Neuronal stem cell (in vitro differentiated cells): ENCODE results near the gene GALNS.

Experiments used
- DNase-seq: peaks from one replicate; pipeline ENCODE4 v3.0.0-alpha.2; 2013; ENCODE audit warnings: low spot score
- H2AFZ ChIP-seq: one replicate; pipeline ENCODE4 v1.6.1; 2013; ENCODE audit warnings: mild to moderate bottlenecking, low read length, inconsistent platforms
- H2AK5ac ChIP-seq: 2 replicates; pipeline ENCODE4 v1.6.1; 2013; ENCODE audit warnings: low read depth, mild to moderate bottlenecking, inconsistent platforms, low read length, moderate library complexity, mixed read lengths
- H2BK120ac ChIP-seq: 2 replicates; pipeline ENCODE4 v1.6.1; 2013; ENCODE audit warnings: low read depth, mild to moderate bottlenecking, inconsistent platforms, low read length, moderate library complexity, mixed read lengths
- H2BK12ac ChIP-seq: one replicate; pipeline ENCODE4 v1.6.1; 2013; ENCODE audit warnings: low read length, inconsistent platforms
- H2BK15ac ChIP-seq: 2 replicates; pipeline ENCODE4 v1.6.1; 2013; ENCODE audit warnings: mild to moderate bottlenecking, low read length, inconsistent platforms, mixed read lengths
- H2BK5ac ChIP-seq: one replicate; pipeline ENCODE4 v1.6.1; 2013; ENCODE audit warnings: inconsistent platforms, mild to moderate bottlenecking, low read length, moderate library complexity
- H3K14ac ChIP-seq: one replicate; pipeline ENCODE4 v1.6.1; 2013; ENCODE audit warnings: low read length, inconsistent platforms
- H3K18ac ChIP-seq: 2 replicates; pipeline ENCODE4 v1.6.1; 2013; ENCODE audit warnings: low read length, inconsistent platforms
- H3K23ac ChIP-seq: 2 replicates; pipeline ENCODE4 v1.6.1; 2013; ENCODE audit warnings: low read depth, mild to moderate bottlenecking, mixed read lengths, low read length, inconsistent platforms; ENCODE audit not compliant: poor library complexity
- H3K27ac ChIP-seq: replicated peaks from 3 replicates; pipeline ENCODE4 v1.5.1; 2013; ENCODE audit warnings: low read length, inconsistent platforms
- H3K27me3 ChIP-seq, 3 experiments: 2 replicates each; pipeline ENCODE4 v1.6.1; 2013; ENCODE audit warnings: low read length in 3 of 3, mild to moderate bottlenecking in 2 of 3, inconsistent platforms in 1 of 3, low read depth in 1 of 3, mixed read lengths in 1 of 3, moderate library complexity in 1 of 3; ENCODE audit not compliant: control insufficient read depth in 3 of 3, insufficient read depth in 3 of 3
- H3K36me3 ChIP-seq, 2 donors: replicated peaks in 1 of 2; 2 replicates each; pipeline ENCODE4 v1.6.1; 2013; ENCODE audit warnings: low read length in 2 of 2; ENCODE audit not compliant: control insufficient read depth in 2 of 2, insufficient read depth in 2 of 2
- H3K4ac ChIP-seq: 2 replicates; pipeline ENCODE4 v1.6.1; 2013; ENCODE audit warnings: inconsistent platforms, mild to moderate bottlenecking, low read length, moderate library complexity
- H3K4me1 ChIP-seq, 2 donors: 1 replicate in 1 of 2; 2 replicates in 1 of 2; pipeline ENCODE4 v1.6.1; 2013; ENCODE audit warnings: low read length in 2 of 2, low read depth in 1 of 2; ENCODE audit not compliant: control insufficient read depth in 2 of 2, insufficient read depth in 1 of 2
- H3K4me2 ChIP-seq: one replicate; pipeline ENCODE4 v1.6.1; 2013; ENCODE audit warnings: mild to moderate bottlenecking, low read length, inconsistent platforms; ENCODE audit not compliant: insufficient read depth, poor library complexity, severe bottlenecking
- H3K4me3 ChIP-seq, 2 donors: 2 replicates each; pipeline ENCODE4 v1.5.1; 2013; ENCODE audit warnings: low read length in 2 of 2, mild to moderate bottlenecking in 2 of 2, inconsistent platforms in 1 of 2, moderate library complexity in 1 of 2
- H3K79me1 ChIP-seq: one replicate; pipeline ENCODE4 v1.6.1; 2013; ENCODE audit warnings: low read depth, mild to moderate bottlenecking, inconsistent platforms, low read length, moderate library complexity
- H3K9ac ChIP-seq: one replicate; pipeline ENCODE4 v1.6.1; 2013; ENCODE audit warnings: mild to moderate bottlenecking, low read depth, low read length, inconsistent platforms; ENCODE audit not compliant: poor library complexity
- H3K9me3 ChIP-seq, 2 donors: replicated peaks in 1 of 2; 2 replicates each; pipeline versions ENCODE3 to v1.6.1; 2013; ENCODE audit warnings: low read length in 2 of 2, mild to moderate bottlenecking in 2 of 2, inconsistent platforms in 1 of 2, low read depth in 1 of 2, mixed read lengths in 1 of 2, moderate library complexity in 1 of 2; ENCODE audit not compliant: control insufficient read depth in 2 of 2, insufficient read depth in 1 of 2
- H4K8ac ChIP-seq: one replicate; pipeline ENCODE4 v1.6.1; 2013; ENCODE audit warnings: low read depth, mild to moderate bottlenecking, inconsistent platforms, low read length, moderate library complexity
- H4K91ac ChIP-seq: one replicate; pipeline ENCODE4 v1.6.1; 2013; ENCODE audit warnings: low read length, low read depth, mild to moderate bottlenecking, inconsistent platforms; ENCODE audit not compliant: poor library complexity
- WGBS, 2 donors: extraction: QIAGEN DNeasy Blood & Tissue Kit; methylation state at CpG; one replicate each; pipeline ENCODE4 v1.1.7; 2013; ENCODE audit warnings: missing lambda C conversion rate in 2 of 2, mixed read lengths in 1 of 2; ENCODE audit not compliant: insufficient read length in 2 of 2, insufficient replicate concordance in 1 of 2; ENCODE audit errors: extremely low coverage in 2 of 2; 5-methylcytosine and 5-hydroxymethylcytosine counted together

Gene GALNS

DNA sequence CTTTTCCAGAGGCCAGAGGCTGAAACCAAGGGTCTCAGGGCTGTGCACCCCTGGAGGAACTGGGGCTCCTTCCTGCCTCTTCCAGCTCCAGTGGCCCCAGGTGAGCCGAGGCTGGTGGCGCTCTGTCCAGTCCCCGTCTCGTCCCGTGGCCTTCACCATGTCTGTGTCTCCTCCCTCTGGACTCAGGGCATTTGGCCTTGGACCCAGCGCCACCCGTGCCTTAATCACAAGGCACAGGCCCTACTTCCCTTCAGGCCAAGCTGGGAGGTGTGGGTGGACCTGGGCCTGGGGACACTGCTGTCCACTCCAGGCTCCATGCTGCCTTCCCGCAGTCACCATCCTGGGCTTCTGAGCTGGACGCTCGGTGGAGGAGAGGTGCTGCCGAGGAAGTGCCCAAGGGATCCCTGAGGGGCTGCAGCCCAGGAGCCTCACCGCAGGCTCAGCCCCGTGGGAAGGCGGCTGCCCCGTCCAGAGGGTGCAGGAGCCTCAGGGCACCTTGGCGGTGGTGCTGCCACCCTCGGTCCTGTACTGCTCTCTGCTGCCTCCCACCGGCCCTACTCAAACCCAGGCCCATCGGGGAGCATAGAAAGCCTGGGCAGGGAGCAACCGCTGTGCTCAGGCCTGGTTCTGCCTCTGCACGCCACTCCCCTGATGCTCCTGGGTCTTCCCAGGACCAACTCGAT is 35.4 kb downstream of the GALNS start:
- H2BK12ac ChIP-seq = no peak overlapping the region
- no peaks in the 10 kb centered on the region for H3K36me3 ChIP-seq
- WGBS, 2 donors = no CpG with 5 or more reads among the region's 22 CpGs
- no peak overlapping the region for H4K8ac ChIP-seq
- H3K79me1 ChIP-seq = no peaks in the 10 kb centered on the region
- no peak overlapping the region for H2AK5ac ChIP-seq
- H3K14ac ChIP-seq = no peak overlapping the region
- no peak overlapping the region for H3K4ac ChIP-seq
- peak overlapping the region; percentile 18 for H3K4me2 ChIP-seq
- H2AFZ ChIP-seq = no peak overlapping the region
- H3K9ac ChIP-seq = no peak overlapping the region
- H3K4me1 ChIP-seq = no peaks in the 10 kb centered on the region
- peak overlapping the region; percentile 65 for H3K23ac ChIP-seq
- H3K18ac ChIP-seq = no peak overlapping the region
- no peak overlapping the region for H3K27ac ChIP-seq
- H3K27me3 ChIP-seq = no peaks in the 10 kb centered on the region
- peak overlapping the region; percentile 39 for H2BK5ac ChIP-seq
- no peaks in the 10 kb centered on the region for H3K9me3 ChIP-seq
- no peak overlapping the region for H3K4me3 ChIP-seq
- H2BK120ac ChIP-seq = no peak overlapping the region
- H2BK15ac ChIP-seq = no peak overlapping the region
- H4K91ac ChIP-seq = no peak overlapping the region
- no peak for DNase-seq

DNA sequence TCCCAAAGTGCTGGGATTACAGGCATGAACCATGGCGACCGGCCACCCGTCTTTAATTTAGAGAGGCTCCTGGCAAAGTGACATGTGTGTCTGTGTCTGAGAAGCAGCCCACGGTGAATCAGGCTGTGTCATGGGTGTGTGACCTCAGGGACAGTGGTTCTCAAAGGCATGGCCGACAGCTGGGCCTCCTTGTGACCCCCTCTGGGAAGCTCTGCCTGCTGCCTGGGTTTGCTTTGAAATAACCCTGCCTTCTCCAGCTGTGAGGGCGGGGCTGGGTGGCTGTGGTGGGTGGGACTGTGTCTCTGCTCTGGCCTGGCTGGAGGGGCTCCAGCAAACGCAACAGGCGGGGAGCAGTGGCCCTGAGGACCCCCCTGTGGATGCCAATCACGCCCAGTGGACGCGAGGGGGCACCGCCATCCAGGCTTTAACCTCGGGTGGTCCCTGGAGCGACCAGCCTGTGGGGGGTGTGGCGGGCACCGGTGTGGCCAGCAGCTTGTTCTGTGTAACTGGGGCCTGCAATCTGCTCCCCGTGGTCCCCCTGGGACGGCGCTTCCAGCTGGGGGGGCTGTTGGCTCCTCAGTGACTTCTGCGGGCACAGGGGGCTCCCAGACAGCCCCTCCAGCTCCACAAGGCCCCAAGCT is 36.2 kb downstream of the GALNS start:
- peak overlapping the region; percentile 44 for H3K9ac ChIP-seq
- no peaks in the 10 kb centered on the region for H3K9me3 ChIP-seq
- no peak overlapping the region for H3K4me2 ChIP-seq
- no peaks in the 10 kb centered on the region for H3K4me1 ChIP-seq
- H2AK5ac ChIP-seq = no peak overlapping the region
- no peaks in the 10 kb centered on the region for H3K27me3 ChIP-seq
- H3K18ac ChIP-seq = no peak overlapping the region
- H3K14ac ChIP-seq = no peak overlapping the region
- H4K91ac ChIP-seq = no peak overlapping the region
- no peak overlapping the region for H3K4ac ChIP-seq
- no peak for DNase-seq
- H3K27ac ChIP-seq = no peak overlapping the region
- no peak overlapping the region for H2BK120ac ChIP-seq
- H3K4me3 ChIP-seq = no peak overlapping the region
- H2AFZ ChIP-seq = no peak overlapping the region
- H3K79me1 ChIP-seq = no peaks in the 10 kb centered on the region
- no peak overlapping the region for H2BK12ac ChIP-seq
- H3K23ac ChIP-seq = no peak overlapping the region
- H4K8ac ChIP-seq = no peak overlapping the region
- H3K36me3 ChIP-seq = no peaks in the 10 kb centered on the region
- no peak overlapping the region for H2BK15ac ChIP-seq
- WGBS, 2 donors = no CpG with 5 or more reads among the region's 20 CpGs
- no peak overlapping the region for H2BK5ac ChIP-seq

DNA sequence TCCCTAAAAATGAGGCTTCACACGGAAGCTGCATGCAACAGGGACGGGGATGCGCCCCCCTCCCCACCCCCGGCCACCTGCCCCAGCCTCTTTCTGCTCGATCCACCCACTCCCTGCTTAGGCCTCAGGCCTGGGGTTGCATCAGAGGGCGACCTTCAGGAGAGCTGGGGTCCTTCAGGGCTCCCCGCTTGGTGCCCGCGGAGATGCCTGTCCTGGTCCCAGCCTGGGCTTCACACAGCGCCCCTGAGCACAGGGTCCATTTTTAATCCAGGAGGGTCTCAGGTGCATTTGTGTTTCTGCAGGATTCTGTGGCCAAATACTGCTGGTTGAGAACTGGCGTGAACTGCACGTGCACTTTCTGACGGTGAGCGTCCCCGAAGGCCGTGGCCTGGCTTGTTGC is 37.6 kb downstream of the GALNS start:
- no peak overlapping the region for H3K23ac ChIP-seq
- no peak overlapping the region for H2AFZ ChIP-seq
- H3K27ac ChIP-seq = no peak overlapping the region

DNA sequence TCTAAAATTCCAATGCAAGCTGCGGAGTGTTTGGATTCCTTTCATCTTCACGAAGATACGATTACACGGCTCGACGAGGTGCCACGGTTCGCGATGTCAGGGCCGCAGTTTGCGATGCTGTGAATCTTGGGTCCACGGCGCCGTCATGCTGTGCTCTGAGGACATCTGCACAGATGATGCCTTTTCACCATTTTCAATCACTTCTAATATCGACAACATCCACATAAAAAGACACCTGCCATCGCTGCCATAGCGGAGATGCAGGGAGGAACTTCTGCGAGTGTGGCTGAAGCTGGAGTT is 38.2 kb downstream of the GALNS start:
- Histone ChIP-seq H2BK15ac (no peak overlapping the region), H3K18ac (no peak overlapping the region), H3K36me3 (no peaks in the 10 kb centered on the region), H4K8ac (no peak overlapping the region), H2AFZ (no peak overlapping the region), H3K79me1 (no peaks in the 10 kb centered on the region), H3K4me1 (no peaks in the 10 kb centered on the region), H2BK120ac (no peak overlapping the region), H3K27me3 (no peaks in the 10 kb centered on the region), H3K4me3 (no peak overlapping the region), H2BK5ac (peak overlapping the region; percentile 13), H3K4me2 (no peak overlapping the region), H3K9ac (no peak overlapping the region), H3K27ac (no peak overlapping the region), H4K91ac (no peak overlapping the region), H3K23ac (peak overlapping the region; percentile 25), H3K9me3 (no peaks in the 10 kb centered on the region), H2BK12ac (no peak overlapping the region), H2AK5ac (no peak overlapping the region), H3K14ac (no peak overlapping the region), H3K4ac (no peak overlapping the region)
- no peak for DNase-seq
- WGBS, 2 donors = no CpG with 5 or more reads among the region's 18 CpGs

More for the DNA sequence above, 37.6 kb downstream of the GALNS start:
- Histone ChIP-seq H2BK12ac (no peak overlapping the region), H3K4me3 (no peak overlapping the region), H3K18ac (no peak overlapping the region), H2BK5ac (peak overlapping the region; percentile 13), H3K36me3 (no peaks in the 10 kb centered on the region), H3K4ac (no peak overlapping the region), H4K8ac (no peak overlapping the region), H3K14ac (no peak overlapping the region), H3K27me3 (no peaks in the 10 kb centered on the region), H3K4me2 (no peak overlapping the region), H2BK120ac (no peak overlapping the region), H3K4me1 (no peaks in the 10 kb centered on the region), H3K9me3 (no peaks in the 10 kb centered on the region), H3K9ac (no peak overlapping the region), H2AK5ac (no peak overlapping the region), H4K91ac (no peak overlapping the region), H2BK15ac (no peak overlapping the region), H3K79me1 (no peaks in the 10 kb centered on the region)
- WGBS, 2 donors = no CpG with 5 or more reads among the region's 16 CpGs
- DNase-seq = no peak
